ENCODE results near the gene SEL1L2. TPM values are rescaled to one million over a fixed set of nuclear protein-coding genes. Genes with fewer than 3 reads are reported as not detected.

The SEL1L2 gene
- polyA plus RNA-seq, 2 of the 4 experiments (the other 2 are of a cell fraction): not detected

- Histone ChIP-seq H3K4me1 (no peaks in the 10 kb centered on the region), H3K9me3 (no peaks in the 10 kb centered on the region), H3K4me3 (no peak overlapping the region), H3K27ac (no peak overlapping the region), H3K4me2 (no peak overlapping the region)
- TF ChIP-seq RAD21 (conservative IDR thresholded peaks at IDR 0.05 in 1 of 2, IDR thresholded peaks at IDR 0.05 in 1 of 2): no peak
- DNase-seq (ENCODE audit: low read depth in 1 of 2, low spot score in 1 of 2) (no peak), ATAC-seq (no peak), FAIRE-seq (peak; percentile 63)
- ChIA-PET CTCF (no interaction called here), POLR2A (no interaction called here)
- 22% methylated on average over 2 of the region's 2 CpGs for WGBS (ENCODE audit: missing lambda C conversion rate)
Observed at GRCh38 chr20:13865156-13865555, 125.3 kb downstream of the SEL1L2 start.

- Histone ChIP-seq H3K4me2 (no peak overlapping the region), H3K4me1 (no peaks in the 10 kb centered on the region), H3K4me3 (no peak overlapping the region), H3K27ac (no peak overlapping the region), H3K9me3 (no peaks in the 10 kb centered on the region)
- POLR2A ChIA-PET: no interaction called here
- FAIRE-seq (no peak), ATAC-seq (no peak), DNase-seq (ENCODE audit: low read depth in 1 of 2, low spot score in 1 of 2) (no peak)
- CTCF ChIA-PET: interaction anchor here (0.8 to 1.3 kb wide), 4 partner anchors 8 to 28 kb away, joined by 3 to 5 read pairs (median 4); no protein-coding TSS in a partner anchor
- TF ChIP-seq BHLHE40 (IDR thresholded peaks at IDR 0.05; ENCODE audit: low read depth, low read length) (no peak), RFX5 (IDR thresholded peaks at IDR 0.05) (no peak)
- WGBS (ENCODE audit: missing lambda C conversion rate): 8% methylated on average over 1 of the region's 1 CpG
Observed at GRCh38 chr20:13863244-13863643, 127.2 kb downstream of the SEL1L2 start.

GRCh38 chr20:13862245-13862644, 128.2 kb downstream of the SEL1L2 start:
- Histone ChIP-seq H3K4me1 (no peaks in the 10 kb centered on the region), H3K9me3 (no peaks in the 10 kb centered on the region), H3K4me3 (no peak overlapping the region), H3K27ac (no peak overlapping the region), H3K4me2 (no peak overlapping the region)
- TF ChIP-seq KDM5A (IDR thresholded peaks at IDR 0.05): no peak
- no peak for TF ChIP-seq PHF8 (IDR thresholded peaks at IDR 0.05; ENCODE audit: borderline replicate concordance, low read depth)
- TF ChIP-seq RFX5 (IDR thresholded peaks at IDR 0.05): no peak
- no peak for TF ChIP-seq POLR2AphosphoS2 (conservative IDR thresholded peaks at IDR 0.05; ENCODE audit: low read length)
- FAIRE-seq (no peak), ATAC-seq (no peak), DNase-seq (ENCODE audit: low read depth in 1 of 2, low spot score in 1 of 2) (no peak)
- ChIA-PET CTCF (interaction anchor here (1.2 kb wide), 1 partner anchor 27 kb away, joined by 4 read pairs; no protein-coding TSS in a partner anchor), POLR2A (no interaction called here)
- 37% methylated on average over 2 of the region's 2 CpGs for WGBS (ENCODE audit: missing lambda C conversion rate)

- H3K27ac ChIP-seq: no peak overlapping the region
- CTCF ChIA-PET: no interaction called here
- no peak for TF ChIP-seq RAD21 (conservative IDR thresholded peaks at IDR 0.05 in 1 of 2, IDR thresholded peaks at IDR 0.05 in 1 of 2)
- no peak for TF ChIP-seq CHD4 (IDR thresholded peaks at IDR 0.05; ENCODE audit: borderline replicate concordance)
- DNase-seq (ENCODE audit: low read depth in 1 of 2, low spot score in 1 of 2): no peak
- POLR2A ChIA-PET: no interaction called here
- no peaks in the 10 kb centered on the region for H3K9me3 ChIP-seq
- no peaks in the 10 kb centered on the region for H3K4me1 ChIP-seq
- no peak for ATAC-seq
- H3K4me3 ChIP-seq: no peak overlapping the region
- FAIRE-seq: peak; percentile 18
- no peak overlapping the region for H3K4me2 ChIP-seq
Observed at GRCh38 chr20:13858871-13859270, 131.5 kb downstream of the SEL1L2 start.

GRCh38 chr20:13858439-13858838, 132.0 kb downstream of the SEL1L2 start:
- no peak overlapping the region for H3K4me2 ChIP-seq
- no peaks in the 10 kb centered on the region for H3K9me3 ChIP-seq
- H3K4me1 ChIP-seq: no peaks in the 10 kb centered on the region
- ChIA-PET POLR2A (no interaction called here), CTCF (no interaction called here)
- TF ChIP-seq RCOR1 (IDR thresholded peaks at IDR 0.05; ENCODE audit: low read depth, low read length) (no peak), FOSL2 (IDR thresholded peaks at IDR 0.05) (no peak), FOSL2 (CRISPR knock-in tag; IDR thresholded peaks at IDR 0.05) (peak; percentile 49)
- no peak overlapping the region for H3K27ac ChIP-seq
- no peak overlapping the region for H3K4me3 ChIP-seq
- WGBS (ENCODE audit: missing lambda C conversion rate): 50% methylated on average over 5 of the region's 5 CpGs
- FAIRE-seq (no peak), ATAC-seq (no peak), DNase-seq (ENCODE audit: low read depth in 1 of 2, low spot score in 1 of 2) (no peak)

GRCh38 chr20:13857961-13858360, 132.5 kb downstream of the SEL1L2 start:
- Histone ChIP-seq H3K27ac (no peak overlapping the region), H3K4me1 (no peaks in the 10 kb centered on the region), H3K9me3 (no peaks in the 10 kb centered on the region), H3K4me2 (no peak overlapping the region), H3K4me3 (no peak overlapping the region)
- ChIA-PET CTCF (interaction anchor here (1.0 kb wide), 1 partner anchor 80 kb away, joined by 3 read pairs; no protein-coding TSS in a partner anchor), POLR2A (no interaction called here)
- DNase-seq (ENCODE audit: low read depth in 1 of 2, low spot score in 1 of 2) (no peak), FAIRE-seq (no peak), ATAC-seq (no peak)
- WGBS (ENCODE audit: missing lambda C conversion rate): 39% methylated on average over 7 of the region's 7 CpGs
- no peak for TF ChIP-seq POLR2AphosphoS2 (conservative IDR thresholded peaks at IDR 0.05; ENCODE audit: low read length)
- TF ChIP-seq POLR2A (IDR thresholded peaks at IDR 0.05; ENCODE audit: low read length): no peak
- no peak for TF ChIP-seq HOXB5 (CRISPR knock-in tag; IDR thresholded peaks at IDR 0.05)
- TF ChIP-seq ZC3H11A (IDR thresholded peaks at IDR 0.05): no peak
- no peak for TF ChIP-seq MAZ (IDR thresholded peaks at IDR 0.05; ENCODE audit: borderline replicate concordance, low read depth, low read length)
- TF ChIP-seq REST (IDR thresholded peaks at IDR 0.05): no peak
- TF ChIP-seq HOXA7 (CRISPR knock-in tag; IDR thresholded peaks at IDR 0.05): no peak
- TF ChIP-seq ZFP36 (IDR thresholded peaks at IDR 0.05; ENCODE audit: borderline replicate concordance, partially characterized antibody): no peak
- TF ChIP-seq PBX3 (IDR thresholded peaks at IDR 0.05): no peak
- TF ChIP-seq MAFK (IDR thresholded peaks at IDR 0.05; ENCODE audit: partially characterized antibody): no peak
- no peak for TF ChIP-seq ESRRA (IDR thresholded peaks at IDR 0.05; ENCODE audit: borderline replicate concordance, low read length)
- TF ChIP-seq TFCP2L1 (CRISPR knock-in tag; IDR thresholded peaks at IDR 0.05): no peak
- no peak for TF ChIP-seq HOXB13 (CRISPR knock-in tag; IDR thresholded peaks at IDR 0.05; ENCODE audit: low read depth)
